ENCODE measurements around the gene SH2D7.

Gene SH2D7

DNA sequence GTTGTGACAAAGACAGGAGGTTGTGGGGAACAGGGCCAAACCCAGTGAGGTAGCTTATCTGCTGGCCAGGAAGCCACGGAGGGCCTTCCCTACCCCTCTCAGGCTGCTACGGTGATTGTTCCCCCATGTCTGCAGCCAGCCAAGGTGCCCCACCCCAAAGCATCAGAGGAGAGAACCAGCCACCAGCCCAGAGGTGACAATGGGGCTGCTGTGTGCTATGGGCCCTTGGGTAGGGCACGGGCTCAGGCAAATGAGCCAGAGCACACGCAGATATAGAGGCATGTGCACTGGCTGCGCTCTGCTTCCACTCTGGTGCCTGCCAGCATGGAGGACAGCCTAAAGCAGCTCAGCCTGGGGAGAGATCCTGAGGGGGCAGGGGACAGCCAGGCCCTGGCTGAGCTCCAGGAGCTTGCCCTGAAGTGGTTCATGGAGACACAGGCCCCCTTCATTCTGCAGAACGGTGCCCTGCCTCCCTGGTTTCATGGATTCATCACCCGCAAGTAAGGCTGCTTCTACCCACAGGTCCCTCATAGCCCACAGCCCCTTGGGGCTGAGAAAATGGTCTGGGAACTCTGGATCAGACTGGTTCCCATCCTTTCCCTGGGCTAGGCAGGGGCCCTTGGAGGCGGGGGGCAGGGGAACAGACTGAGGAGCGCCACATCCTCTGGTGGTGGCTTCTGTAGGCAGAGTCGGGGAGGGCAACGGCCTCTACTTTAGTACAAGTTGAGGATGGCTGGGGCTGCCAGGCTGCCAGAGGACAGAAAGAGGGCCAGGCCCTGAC, at the start of gene SH2D7:
Gene SH2D7 (plus strand): TSS at position 301 of the 781 bp plus-strand sequence. CDS start 24 bp downstream, at position 325.
- no peak for DNase-seq (ENCODE audit: extremely low spot score)
- ChIA-PET CTCF (interaction anchor here (1.1 to 2.7 kb wide), 6 partner anchors 10 to 133 kb away, joined by 3 to 13 read pairs (median 4); no protein-coding TSS in a partner anchor), POLR2A (no interaction called here)
- TF ChIP-seq CTCF (IDR thresholded peaks at IDR 0.05; ENCODE audit: control extremely low read depth, extremely low read depth, low read depth, missing control alignments) = no peak

GRCh38 chr15:78044407-78045155, 47.8 kb upstream of the SH2D7 start:
- POLR2A ChIA-PET = no interaction called here
- DNase-seq (ENCODE audit: extremely low spot score) = no peak
- CTCF ChIA-PET = interaction anchor here (0.7 to 1.2 kb wide), 4 partner anchors 9 to 64 kb away, joined by 3 to 7 read pairs (median 4); no protein-coding TSS in a partner anchor

GRCh38 chr15:78045189-78045588, 47.2 kb upstream of the SH2D7 start:
- CTCF ChIA-PET = interaction anchor here (0.7 to 1.2 kb wide), 3 partner anchors 10 to 63 kb away, joined by 3 to 7 read pairs (median 4); no protein-coding TSS in a partner anchor
- no peak for DNase-seq (ENCODE audit: extremely low spot score)
- no peak for TF ChIP-seq CTCF (IDR thresholded peaks at IDR 0.05; ENCODE audit: control extremely low read depth, extremely low read depth, low read depth, missing control alignments)
- POLR2A ChIA-PET = no interaction called here

More at GRCh38 chr15:78044407-78045155, 47.8 kb upstream of the SH2D7 start:
- no peak for TF ChIP-seq CTCF (IDR thresholded peaks at IDR 0.05; ENCODE audit: control extremely low read depth, extremely low read depth, low read depth, missing control alignments)

DNA sequence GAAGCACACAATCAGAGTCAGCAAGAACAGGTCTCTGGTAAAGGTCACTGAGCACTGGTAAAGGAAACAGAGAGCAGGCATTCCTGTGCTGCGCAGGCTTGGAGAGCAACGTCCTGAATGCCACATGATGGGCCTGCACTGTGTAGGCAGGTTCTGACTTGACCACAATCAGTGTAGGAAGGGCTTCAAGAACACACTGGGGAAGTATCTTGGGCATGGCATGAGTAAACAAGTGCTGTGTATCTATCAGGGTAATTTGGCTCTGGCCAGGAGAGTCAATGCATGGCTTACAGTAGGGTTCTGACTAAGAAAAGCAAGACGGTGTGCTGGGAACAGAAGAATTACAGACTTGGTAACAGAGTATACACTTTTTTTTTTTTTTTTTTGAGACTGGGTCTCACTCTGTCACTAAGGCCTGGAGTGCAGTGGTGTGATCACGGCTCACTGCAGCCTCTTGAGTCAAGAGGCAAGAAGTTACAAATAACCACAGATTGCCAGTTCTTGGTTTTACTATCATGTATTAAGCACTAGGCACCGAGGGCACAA, 45.5 kb upstream of the SH2D7 start:
- CTCF ChIA-PET = interaction anchor here (1.3 to 2.1 kb wide), 2 partner anchors 10 to 12 kb away, joined by 5 to 7 read pairs; no protein-coding TSS in a partner anchor
- POLR2A ChIA-PET = no interaction called here

DNA sequence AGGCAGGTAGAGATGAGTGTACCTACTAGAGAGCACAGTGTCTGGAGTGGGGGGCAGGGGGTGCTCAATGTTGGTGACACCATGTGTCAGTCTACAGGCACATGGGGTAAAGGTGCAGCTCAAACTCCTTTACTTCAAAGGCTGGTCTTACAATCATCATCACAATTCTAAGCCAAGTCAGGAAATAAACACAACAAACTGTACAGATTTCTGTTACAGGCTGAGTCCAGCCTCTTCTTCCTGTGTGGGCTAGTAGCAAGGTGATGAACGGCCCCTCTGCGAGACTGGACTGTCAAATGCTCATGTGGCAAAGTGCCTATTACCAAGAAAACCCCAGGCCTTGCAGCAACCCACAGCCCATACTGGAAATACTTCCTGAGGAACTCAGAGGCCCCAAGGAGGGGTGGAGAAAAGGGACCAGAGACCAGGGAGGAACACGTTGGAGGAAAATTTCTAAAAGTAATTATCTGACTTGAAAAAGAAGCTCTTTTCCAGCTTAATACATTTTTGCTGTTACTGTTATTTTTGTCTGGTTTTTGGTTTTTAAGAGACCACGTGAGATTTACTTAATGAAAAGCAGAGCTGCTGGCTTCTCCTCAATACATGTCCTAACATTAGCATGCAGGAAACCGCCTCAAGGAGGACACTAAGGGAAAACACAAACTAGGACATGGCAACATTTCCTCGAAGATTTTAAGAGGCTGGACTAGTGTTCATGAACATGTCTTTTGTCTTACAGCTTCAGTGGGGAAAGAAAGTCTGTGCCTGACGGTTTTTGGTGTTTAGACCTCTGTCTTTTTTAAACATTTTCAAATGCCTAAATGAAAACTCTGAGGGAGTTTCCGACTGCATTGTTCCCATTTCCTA, 44.4 kb upstream of the SH2D7 start:
- CTCF ChIA-PET = interaction anchor here (0.7 to 2.1 kb wide), 5 partner anchors 8 to 24 kb away, joined by 3 to 7 read pairs (median 3); no protein-coding TSS in a partner anchor
- no peak for DNase-seq (ENCODE audit: extremely low spot score)
- no peak for TF ChIP-seq CTCF (IDR thresholded peaks at IDR 0.05; ENCODE audit: control extremely low read depth, extremely low read depth, low read depth, missing control alignments)
- POLR2A ChIA-PET = no interaction called here

More for the DNA sequence above, 45.5 kb upstream of the SH2D7 start:
- TF ChIP-seq CTCF (IDR thresholded peaks at IDR 0.05; ENCODE audit: control extremely low read depth, extremely low read depth, low read depth, missing control alignments) = no peak
- no peak for DNase-seq (ENCODE audit: extremely low spot score)

Measured in GM10248 (cell line).